ENCODE measurements around the gene GBF1. TPM values are rescaled to one million over a fixed set of nuclear protein-coding genes. Genes with fewer than 3 reads are reported as not detected.
"Not testable (repeated sequence)": the region's sequence is repeated elsewhere in the genome, so short reads cannot be mapped to it uniquely, and the experiment has no call there.

GBF1 gene
- total and polyA plus RNA-seq, 10 donors = 5.8 to 42.1 (median 38.6) TPM

DNA sequence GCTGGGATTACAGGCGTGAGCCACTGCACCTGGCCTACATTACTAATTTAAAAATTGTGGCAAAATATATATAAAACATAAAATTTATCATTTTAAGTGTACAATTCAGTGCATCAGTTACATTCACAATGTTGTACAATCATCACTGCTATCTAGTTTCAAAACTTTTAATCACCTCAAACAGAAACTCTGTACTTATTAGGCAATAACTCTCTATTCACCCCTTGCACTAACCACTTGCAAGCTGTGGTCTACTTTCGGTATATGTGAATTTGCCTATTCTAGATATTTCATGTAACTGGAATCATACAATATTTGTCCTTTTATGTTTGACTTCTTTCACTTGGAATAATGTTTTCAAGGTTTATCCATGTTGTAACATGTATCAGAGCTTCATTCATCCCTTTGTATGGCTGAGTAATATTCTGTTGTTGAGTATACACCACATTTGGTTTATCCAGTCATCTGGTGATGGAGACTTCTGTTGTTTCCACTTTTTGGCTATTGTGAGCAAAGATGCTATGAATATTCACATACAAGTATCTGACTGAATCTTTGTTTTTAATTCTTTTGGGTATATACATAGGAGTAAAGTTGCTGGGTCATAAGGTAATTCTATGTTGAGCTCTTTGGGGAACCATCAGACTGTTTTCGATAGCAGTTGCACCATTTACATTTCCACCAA lies 33.6 kb upstream of the GBF1 start:
- no peak for DNase-seq
- Histone ChIP-seq H3K4me1 (peaks cover 0 to 5% (median 4%) of the 10 kb centered on the region in 6 donors), H3K27ac (no peak overlapping the region), H3K9me3 (no peaks in the 10 kb centered on the region), H3K36me3 (no peaks in the 10 kb centered on the region), H3K4me3 (no peak overlapping the region), H3K27me3 (replicated peaks in 1 of 7) (no peaks in the 10 kb centered on the region)
- no peak for TF ChIP-seq POLR2A (IDR thresholded peaks at IDR 0.05)
- TF ChIP-seq, protein P1, sequence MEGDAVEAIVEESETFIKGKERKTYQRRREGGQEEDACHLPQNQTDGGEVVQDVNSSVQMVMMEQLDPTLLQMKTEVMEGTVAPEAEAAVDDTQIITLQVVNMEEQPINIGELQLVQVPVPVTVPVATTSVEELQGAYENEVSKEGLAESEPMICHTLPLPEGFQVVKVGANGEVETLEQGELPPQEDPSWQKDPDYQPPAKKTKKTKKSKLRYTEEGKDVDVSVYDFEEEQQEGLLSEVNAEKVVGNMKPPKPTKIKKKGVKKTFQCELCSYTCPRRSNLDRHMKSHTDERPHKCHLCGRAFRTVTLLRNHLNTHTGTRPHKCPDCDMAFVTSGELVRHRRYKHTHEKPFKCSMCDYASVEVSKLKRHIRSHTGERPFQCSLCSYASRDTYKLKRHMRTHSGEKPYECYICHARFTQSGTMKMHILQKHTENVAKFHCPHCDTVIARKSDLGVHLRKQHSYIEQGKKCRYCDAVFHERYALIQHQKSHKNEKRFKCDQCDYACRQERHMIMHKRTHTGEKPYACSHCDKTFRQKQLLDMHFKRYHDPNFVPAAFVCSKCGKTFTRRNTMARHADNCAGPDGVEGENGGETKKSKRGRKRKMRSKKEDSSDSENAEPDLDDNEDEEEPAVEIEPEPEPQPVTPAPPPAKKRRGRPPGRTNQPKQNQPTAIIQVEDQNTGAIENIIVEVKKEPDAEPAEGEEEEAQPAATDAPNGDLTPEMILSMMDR (IDR thresholded peaks at IDR 0.05 in 8 of 11, conservative IDR thresholded peaks at IDR 0.05 in 3 of 11) = no peak
- TF ChIP-seq POLR2AphosphoS5 (IDR thresholded peaks at IDR 0.05) = no peak
- intact Hi-C loops (cut with DNase I; ENCODE audit: low total_unique reads) = no loop called here
- WGBS, 5 donors = 60 to 87% (median 78%) methylated on average over 3 of the region's 3 CpGs

DNA sequence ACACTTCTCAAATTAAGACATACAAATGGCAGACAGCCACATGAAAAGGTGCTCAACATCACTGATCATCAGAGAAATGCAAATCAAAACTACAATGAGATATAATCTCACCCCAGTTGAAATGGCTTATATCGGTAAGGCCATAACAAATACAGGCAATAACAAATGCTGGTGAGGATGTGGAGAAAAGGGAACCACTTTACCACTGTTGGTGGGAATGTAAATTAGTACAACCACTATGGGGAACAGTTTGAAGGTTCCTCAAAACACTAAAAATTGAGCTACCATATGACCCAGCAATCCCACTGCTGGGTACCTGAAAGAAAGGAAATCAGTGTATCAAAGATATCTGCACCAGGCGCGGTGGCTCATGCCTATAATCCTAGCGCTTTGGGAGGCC lies 31.7 kb upstream of the GBF1 start:
- H3K27ac ChIP-seq; intact Hi-C loops (cut with DNase I; ENCODE audit: low total_unique reads); H3K9me3 ChIP-seq; DNase-seq; H3K4me1 ChIP-seq; H3K27me3 ChIP-seq (replicated peaks in 1 of 7); H3K4me3 ChIP-seq; H3K36me3 ChIP-seq: not testable (repeated sequence)
- WGBS, 5 donors = 46 to 68% (median 53%) methylated on average over 4 of the region's 4 CpGs

DNA sequence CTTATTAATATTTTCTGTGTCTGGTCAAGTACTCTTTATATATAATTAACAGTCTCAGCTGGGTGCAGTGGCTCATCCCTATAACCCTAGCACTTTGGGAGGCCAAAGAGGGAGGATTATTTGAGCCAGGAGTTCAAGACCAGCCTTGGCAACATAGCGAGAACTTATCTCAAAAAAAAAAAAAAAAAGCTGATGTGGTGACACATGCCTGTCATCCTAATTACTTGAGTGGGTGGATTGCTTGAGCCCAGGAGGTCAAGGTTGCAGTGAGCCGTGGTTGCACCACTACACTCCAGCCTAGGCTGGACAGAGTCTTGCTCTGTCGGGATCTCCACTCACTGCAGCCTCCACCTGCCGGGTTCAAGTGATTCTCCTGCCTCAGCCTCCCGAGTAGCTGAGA lies 26.0 kb upstream of the GBF1 start:
- DNase-seq = no peak
- no peak overlapping the region for H3K4me3 ChIP-seq
- H3K36me3 ChIP-seq = no peaks in the 10 kb centered on the region
- no peak for TF ChIP-seq POLR2A (IDR thresholded peaks at IDR 0.05)
- TF ChIP-seq, protein P1 (IDR thresholded peaks at IDR 0.05 in 8 of 11, conservative IDR thresholded peaks at IDR 0.05 in 3 of 11) = no peak
- no peak for TF ChIP-seq POLR2AphosphoS5 (IDR thresholded peaks at IDR 0.05)
- intact Hi-C loops (cut with DNase I; ENCODE audit: low total_unique reads) = no loop called here
- no peaks in the 10 kb centered on the region for H3K4me1 ChIP-seq
- no peaks in the 10 kb centered on the region for H3K9me3 ChIP-seq
- WGBS, 5 donors = 82 to 91% (median 87%) methylated on average over 5 of the region's 5 CpGs
- peaks cover 0 to 12% (median 0%) of the 10 kb centered on the region in 7 donors for H3K27me3 ChIP-seq (replicated peaks in 1 of 7)
- no peak overlapping the region for H3K27ac ChIP-seq

DNA sequence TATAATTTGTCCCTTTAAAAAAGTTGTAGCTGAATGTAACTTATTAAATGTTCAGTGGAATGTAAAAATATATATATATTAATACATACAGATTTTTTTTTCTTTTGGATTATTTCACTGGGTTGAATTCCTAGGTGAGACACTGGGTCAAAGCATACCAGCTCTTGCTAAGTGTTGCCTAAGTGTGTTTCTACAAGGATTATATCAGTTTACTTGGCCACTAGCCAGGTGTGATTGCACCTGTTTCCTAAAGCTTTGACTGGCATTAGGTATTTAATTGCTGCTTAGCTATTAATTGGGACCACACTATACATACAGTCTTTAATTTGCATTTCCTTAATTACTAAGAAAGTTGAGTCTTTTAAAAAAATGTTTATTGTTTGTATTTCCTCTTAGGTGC lies 24.7 kb upstream of the GBF1 start:
- Histone ChIP-seq H3K27me3 (replicated peaks in 1 of 7) (peaks cover 0 to 12% (median 0%) of the 10 kb centered on the region in 7 donors), H3K36me3 (no peaks in the 10 kb centered on the region), H3K27ac (no peak overlapping the region), H3K4me1 (peaks cover 0 to 8% (median 4%) of the 10 kb centered on the region in 6 donors), H3K4me3 (no peak overlapping the region), H3K9me3 (no peaks in the 10 kb centered on the region)
- no peak for TF ChIP-seq POLR2AphosphoS5 (IDR thresholded peaks at IDR 0.05)
- intact Hi-C loops (cut with DNase I; ENCODE audit: low total_unique reads) = no loop called here
- no peak for DNase-seq

DNA sequence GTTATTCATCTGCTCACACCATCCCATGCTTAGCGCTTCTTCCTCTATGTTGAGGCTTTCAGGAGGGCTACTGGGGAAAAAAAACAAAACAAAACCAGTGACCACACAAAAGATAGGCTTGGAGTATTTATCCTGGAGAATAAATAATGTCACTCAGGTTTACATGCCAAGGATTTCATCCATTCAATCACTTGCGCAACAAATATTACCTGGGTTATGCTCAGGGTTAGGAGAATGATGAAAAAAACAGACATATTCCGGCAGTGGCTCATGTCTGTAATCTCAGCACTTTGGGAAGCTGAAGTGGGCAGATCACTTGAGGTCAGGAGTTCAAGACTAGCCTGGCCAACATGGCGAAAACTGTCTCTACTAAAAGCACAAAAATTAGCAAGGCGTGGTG lies 22.5 kb upstream of the GBF1 start:
- Histone ChIP-seq H3K27ac (no peak overlapping the region), H3K36me3 (no peaks in the 10 kb centered on the region), H3K4me3 (no peak overlapping the region), H3K9me3 (no peaks in the 10 kb centered on the region), H3K4me1 (peaks cover 8 to 29% (median 23%) of the 10 kb centered on the region in 6 donors), H3K27me3 (replicated peaks in 1 of 7) (peaks cover 0 to 28% (median 0%) of the 10 kb centered on the region in 7 donors)
- TF ChIP-seq POLR2A (IDR thresholded peaks at IDR 0.05) (no peak), POLR2AphosphoS5 (IDR thresholded peaks at IDR 0.05) (no peak)
- TF ChIP-seq, protein P1 (IDR thresholded peaks at IDR 0.05 in 8 of 11, conservative IDR thresholded peaks at IDR 0.05 in 3 of 11) = no peak
- intact Hi-C loops (cut with DNase I; ENCODE audit: low total_unique reads) = no loop called here
- no peak for DNase-seq
- WGBS, 5 donors = 86 to 93% (median 90%) methylated on average over 5 of the region's 5 CpGs

All from spleen (tissue), 11 donors.